ENCODE data around the gene SSUH2. TPM values are rescaled to one million over a fixed set of nuclear protein-coding genes. Genes with fewer than 3 reads are reported as not detected.
A peak's percentile ranks its signal among the peaks of the same experiment; 100 is the strongest.
"Not testable (repeated sequence)": the region's sequence is repeated elsewhere in the genome, so short reads cannot be mapped to it uniquely, and the experiment has no call there.

SSUH2 gene
- total and polyA plus RNA-seq, 2 of the 13 experiments (the other 11 are each of a cell fraction or from before 2014, with no cell fraction given), result 38.1 to 136 TPM

DNA sequence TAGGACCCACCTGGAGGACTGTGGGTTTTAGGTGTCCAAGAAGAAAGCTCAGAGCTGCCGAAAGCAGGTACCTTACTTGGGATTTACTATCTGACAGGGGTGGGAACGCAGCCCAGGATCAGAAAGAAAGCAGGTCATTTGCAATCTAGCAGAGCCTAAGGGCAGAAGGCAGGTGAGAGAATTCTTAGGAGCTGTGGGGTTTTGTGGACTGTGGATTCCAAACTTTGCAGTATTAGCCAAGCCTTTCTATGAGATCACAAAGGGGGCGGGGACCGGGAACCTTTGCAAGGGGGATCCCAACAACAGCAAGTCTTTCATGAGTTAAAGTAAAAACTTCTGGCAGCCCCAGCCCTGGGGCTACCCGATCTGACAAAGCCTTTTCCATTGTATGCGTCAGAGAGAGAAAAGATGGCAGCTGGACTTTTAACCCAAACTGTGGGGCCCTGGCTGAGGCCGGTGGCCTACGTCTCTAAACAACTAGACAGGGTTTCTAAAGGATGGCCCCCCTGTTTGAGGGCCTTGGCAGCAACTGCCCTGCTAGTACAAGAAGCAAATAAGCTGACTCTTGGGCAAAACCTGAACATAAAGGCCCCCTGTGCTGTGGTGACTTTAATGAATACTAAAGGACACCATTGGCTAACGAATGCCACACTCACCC, 37.4 kb upstream of the SSUH2 start:
- DNase-seq (ENCODE audit: low spot score) (peak; percentile 78), FAIRE-seq (peak; percentile 61), ATAC-seq (peak; percentile 23; the same call in 1 of the 3 replicates)
- H3K79me2 ChIP-seq (ENCODE audit: insufficient read depth, low read length); CTCF ChIA-PET (ENCODE audit: low intra/inter-chr PET ratio, low total read pairs); H3K27me3 ChIP-seq (ENCODE audit: control insufficient read depth in 1 of 2, insufficient read depth in 2 of 2, low read length in 2 of 2); in situ Hi-C loops (cut with HindIII; ENCODE audit: extremely low pct_ligation_motif_present, low pct_unique_long_range_greater_than_20kb); H2AFZ ChIP-seq (ENCODE audit: low read length); H3K9me3 ChIP-seq (ENCODE audit: low read length); H4K20me1 ChIP-seq (ENCODE audit: insufficient read depth, low read length); H3K36me3 ChIP-seq (replicated peaks in 1 of 2; ENCODE audit: control insufficient read depth in 1 of 2, insufficient read depth in 2 of 2, low read length in 2 of 2); TF ChIP-seq HNF4G (CRISPR knock-in tag; IDR thresholded peaks at IDR 0.05; ENCODE audit: borderline replicate concordance, low read depth); SOX13 (IDR thresholded peaks at IDR 0.05): not testable (repeated sequence)
- 8% methylated on average over 9 of the region's 9 CpGs for WGBS (ENCODE audit: low lambda C conversion rate)
- POLR2A ChIA-PET, result interaction anchor here (1.3 to 1.8 kb wide), 3 partner anchors 33 to 59 kb away, joined by 4 to 6 read pairs (median 6); no protein-coding TSS in a partner anchor
- Histone ChIP-seq H3K4me1 (ENCODE audit: insufficient read depth, low read length) (peaks cover 46% of the 10 kb centered on the region), H3K9ac (ENCODE audit: insufficient read depth, low read depth, low read length) (peak overlapping the region; percentile 82), H3K27ac (ENCODE audit: extremely low read length, insufficient read depth, low read length) (peak overlapping the region; percentile 91), H3K4me2 (ENCODE audit: low read depth, low read length) (peak overlapping the region; percentile 72), H3K4me3 (replicated peaks in 1 of 3; ENCODE audit: insufficient read depth in 1 of 3, low read depth in 2 of 3, low read length in 3 of 3) (peak overlapping the region in 2 of 3 experiments; percentile 23 to 50; a peak in 3 of 6 replicates)
- intact Hi-C loops (cut with micrococcal nuclease; ENCODE audit: unreplicated experiment), result loop anchor here (1.0 kb wide), 1 partner anchor 27 kb away; no protein-coding TSS in a partner anchor
- BruUV-seq (replicated peaks), result TSS peak; percentile 81
- peak; percentile 65; the same call in 1 of the 2 replicates for TF ChIP-seq EHMT2 (IDR thresholded peaks at IDR 0.05; ENCODE audit: borderline replicate concordance, low read depth, low read length)
- peak; percentile 21; the same call in 1 of the 2 replicates for TF ChIP-seq CEBPG (CRISPR knock-in tag; IDR thresholded peaks at IDR 0.05)
- TF ChIP-seq HNF4G (IDR thresholded peaks at IDR 0.05; ENCODE audit: borderline replicate concordance, low read depth, low read length), result peak; percentile 7; the same call in 1 of the 2 replicates
- peak; percentile 53 for TF ChIP-seq MED1 (CRISPR knock-in tag; IDR thresholded peaks at IDR 0.05)
- TF ChIP-seq HNF4A (CRISPR knock-in tag; IDR thresholded peaks at IDR 0.05), result peak; percentile 23; the same call in 1 of the 2 replicates
- peak; percentile 44; the same call in 1 of the 2 replicates for TF ChIP-seq ARID5B (CRISPR knock-in tag; IDR thresholded peaks at IDR 0.05)
- peak; percentile 70; the same call in 1 of the 2 replicates for TF ChIP-seq ZNF564 (CRISPR knock-in tag; IDR thresholded peaks at IDR 0.05)
- TF ChIP-seq SOX5 (CRISPR knock-in tag; IDR thresholded peaks at IDR 0.05; ENCODE audit: borderline replicate concordance), result peak; percentile 9; the same call in 1 of the 2 replicates
- TF ChIP-seq POLR2G (IDR thresholded peaks at IDR 0.05; ENCODE audit: low read depth, low read length), result peak; percentile 45
- peak; percentile 14 for TF ChIP-seq TEAD3 (CRISPR knock-in tag; optimal IDR thresholded peaks at IDR 0.05; ENCODE audit: borderline replicate concordance)
- 0 out of 2 replicates have a peak, but pooled peaks have one; percentile 26 for TF ChIP-seq HIVEP1 (CRISPR knock-in tag; IDR thresholded peaks at IDR 0.05)
- 0 out of 2 replicates have a peak, but pooled peaks have one; percentile 12 for TF ChIP-seq HNF1B (CRISPR knock-in tag; IDR thresholded peaks at IDR 0.05)
- TF ChIP-seq RXRB (CRISPR knock-in tag; IDR thresholded peaks at IDR 0.05; ENCODE audit: borderline replicate concordance), result 0 out of 2 replicates have a peak, but pooled peaks have one; percentile 10
- TF ChIP-seq SOX13 (CRISPR knock-in tag; conservative IDR thresholded peaks at IDR 0.05 in 1 of 2, IDR thresholded peaks at IDR 0.05 in 1 of 2), result peak in 1 of 2 experiments; percentile 35; a peak in 1 of 4 replicates
- TF ChIP-seq ZNF652 (CRISPR knock-in tag; IDR thresholded peaks at IDR 0.05; ENCODE audit: borderline replicate concordance, low read depth), result peak; percentile 35; the same call in 1 of the 2 replicates

Data from HepG2 (cell line).